Measurements from ENCODE around the gene PRSS53.

DNA sequence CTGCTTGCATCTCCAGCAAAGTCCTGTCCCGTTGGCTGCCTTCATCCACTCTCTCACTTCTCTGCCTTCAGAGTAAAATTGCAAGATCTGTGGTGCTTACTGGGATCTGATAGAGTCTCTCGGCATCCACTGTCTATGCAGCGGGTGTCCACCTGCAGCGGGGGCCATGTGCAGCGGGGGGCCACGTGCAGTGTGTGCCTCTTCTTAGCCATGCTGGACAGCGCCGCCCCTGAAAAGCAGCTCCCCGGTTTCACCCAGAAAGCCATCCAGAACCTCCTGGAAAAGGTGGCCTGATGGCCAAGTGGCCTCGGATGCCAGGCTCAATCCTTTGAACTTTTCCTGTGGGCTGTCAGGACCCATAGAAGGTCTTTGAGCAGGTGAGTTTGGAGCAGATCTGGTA is 45.9 kb downstream of the PRSS53 start:
- no peak for TF ChIP-seq POLR2AphosphoS5 (IDR thresholded peaks at IDR 0.05)
- TF ChIP-seq, protein P1, sequence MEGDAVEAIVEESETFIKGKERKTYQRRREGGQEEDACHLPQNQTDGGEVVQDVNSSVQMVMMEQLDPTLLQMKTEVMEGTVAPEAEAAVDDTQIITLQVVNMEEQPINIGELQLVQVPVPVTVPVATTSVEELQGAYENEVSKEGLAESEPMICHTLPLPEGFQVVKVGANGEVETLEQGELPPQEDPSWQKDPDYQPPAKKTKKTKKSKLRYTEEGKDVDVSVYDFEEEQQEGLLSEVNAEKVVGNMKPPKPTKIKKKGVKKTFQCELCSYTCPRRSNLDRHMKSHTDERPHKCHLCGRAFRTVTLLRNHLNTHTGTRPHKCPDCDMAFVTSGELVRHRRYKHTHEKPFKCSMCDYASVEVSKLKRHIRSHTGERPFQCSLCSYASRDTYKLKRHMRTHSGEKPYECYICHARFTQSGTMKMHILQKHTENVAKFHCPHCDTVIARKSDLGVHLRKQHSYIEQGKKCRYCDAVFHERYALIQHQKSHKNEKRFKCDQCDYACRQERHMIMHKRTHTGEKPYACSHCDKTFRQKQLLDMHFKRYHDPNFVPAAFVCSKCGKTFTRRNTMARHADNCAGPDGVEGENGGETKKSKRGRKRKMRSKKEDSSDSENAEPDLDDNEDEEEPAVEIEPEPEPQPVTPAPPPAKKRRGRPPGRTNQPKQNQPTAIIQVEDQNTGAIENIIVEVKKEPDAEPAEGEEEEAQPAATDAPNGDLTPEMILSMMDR (IDR thresholded peaks at IDR 0.05) = no peak

All from gastroesophageal sphincter (tissue), 3 donors.